Measurements from ENCODE around the gene SKP1. TPM values are rescaled to one million over a fixed set of nuclear protein-coding genes. Genes with fewer than 3 reads are reported as not detected.

Gene SKP1
- total RNA-seq, 1 donor from 2014 or later = 487 TPM

DNA sequence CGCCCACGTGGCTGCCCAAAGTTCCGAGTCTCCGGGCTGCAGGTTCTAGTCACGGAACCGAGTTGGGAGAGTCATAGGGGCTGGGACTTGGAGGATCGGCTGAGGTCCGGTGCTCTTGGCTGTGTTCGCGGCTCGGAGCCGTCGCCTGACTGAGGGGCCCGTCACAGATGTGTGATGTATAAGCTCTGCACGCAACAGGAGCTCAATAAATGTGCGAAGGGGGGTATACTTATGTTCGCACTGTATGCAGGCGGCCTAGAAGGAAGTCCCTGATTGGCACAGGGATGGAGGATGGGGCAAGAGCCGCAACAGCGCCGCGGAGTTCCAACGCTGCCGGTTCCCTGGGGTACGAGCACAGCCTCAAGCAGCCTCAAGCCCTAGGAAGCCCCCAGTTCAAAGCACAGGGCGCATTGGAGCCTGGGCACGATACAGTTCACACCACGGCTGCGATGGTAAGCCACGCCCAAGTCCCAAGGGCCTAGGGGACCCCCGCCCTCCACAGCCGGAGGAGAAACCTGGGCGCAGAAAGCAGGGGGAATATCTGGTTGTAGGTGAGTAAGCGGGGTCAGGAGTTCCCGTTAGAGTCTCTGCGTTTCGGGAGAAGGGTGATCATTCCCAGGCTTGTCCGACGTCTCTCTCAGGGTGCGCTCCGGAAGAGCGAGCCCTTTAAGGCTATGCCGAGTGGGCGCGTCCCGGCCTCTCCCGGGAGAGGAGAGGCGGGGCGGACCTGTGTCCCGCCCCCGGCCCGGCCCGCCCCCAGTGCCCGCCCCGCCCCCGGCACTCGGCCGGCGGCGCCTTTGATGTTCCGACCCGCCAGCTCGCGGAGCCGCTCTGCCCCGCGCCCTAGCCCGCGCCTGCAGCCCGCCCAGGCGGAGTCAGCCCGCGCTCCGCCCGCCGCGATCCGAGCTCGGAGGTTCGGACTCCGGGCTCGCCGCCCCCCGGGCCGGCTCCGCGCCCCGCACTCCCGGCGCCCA, 62.6 kb downstream of the SKP1 start, which contains the start of gene TCF7:
TCF7 (plus strand) TSS at position 780 of the 974 bp plus-strand sequence. CDS start 226 bp downstream, outside the sequence.
- peak; percentile 77 for DNase-seq (ENCODE audit: low read depth)

DNA sequence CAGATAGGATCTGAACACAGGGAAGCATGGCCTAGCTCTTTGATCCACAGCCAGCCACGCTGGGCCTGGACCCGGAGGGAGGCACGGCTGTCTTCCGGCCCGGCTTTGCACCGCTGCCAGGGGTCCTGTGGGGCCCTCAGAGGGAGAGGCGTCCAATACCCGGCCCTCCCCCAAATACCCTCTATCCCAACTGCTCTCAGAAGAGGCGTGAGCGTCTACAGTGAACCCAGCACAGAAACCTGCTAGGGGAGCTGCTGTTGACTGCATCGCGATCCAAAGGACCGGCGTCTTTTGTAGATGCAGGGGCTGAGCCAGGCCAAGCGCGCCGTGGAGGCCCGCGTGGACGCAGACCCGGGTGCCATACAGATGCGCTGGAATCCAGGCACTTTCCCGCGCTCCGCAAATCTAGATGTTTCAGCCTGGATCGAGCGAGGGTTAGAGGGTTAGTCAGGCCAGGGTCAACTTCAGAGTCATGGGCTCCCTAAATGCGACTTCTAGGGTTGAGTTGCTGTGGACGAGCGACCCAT, 63.3 kb downstream of the SKP1 start:
- no peak for DNase-seq (ENCODE audit: low read depth)

DNA sequence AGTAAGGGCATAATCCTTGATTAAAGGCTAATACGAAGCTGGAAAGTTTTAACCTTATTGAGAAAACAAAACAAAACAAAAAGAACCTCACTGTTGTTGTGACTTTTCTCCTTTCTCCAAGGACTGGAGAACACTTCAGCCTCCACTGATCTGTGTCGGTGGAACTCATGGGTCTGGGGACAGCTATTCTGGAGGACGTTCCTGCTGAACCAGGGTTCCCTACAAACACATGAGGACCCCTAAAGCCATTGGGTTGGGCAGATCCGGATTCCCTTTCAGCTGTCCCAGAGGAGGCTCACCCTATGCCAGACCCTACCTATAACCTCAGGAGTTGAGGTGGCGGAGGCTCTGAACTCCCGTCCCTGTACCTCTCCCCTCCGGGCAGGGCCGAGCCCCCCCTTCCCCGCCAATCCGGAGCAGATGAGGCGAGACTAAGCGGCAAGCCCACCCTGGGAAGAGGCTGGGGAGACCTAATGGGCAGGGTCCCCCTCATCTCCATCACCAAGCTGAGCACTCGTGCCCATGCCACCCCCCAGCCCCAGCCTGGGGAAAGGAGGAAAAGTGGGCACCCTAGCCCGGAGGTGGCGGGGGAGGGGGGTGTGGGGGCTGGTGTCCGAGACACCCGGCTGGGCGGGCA, 63.9 kb downstream of the SKP1 start:
- no peak for DNase-seq (ENCODE audit: low read depth)

DNA sequence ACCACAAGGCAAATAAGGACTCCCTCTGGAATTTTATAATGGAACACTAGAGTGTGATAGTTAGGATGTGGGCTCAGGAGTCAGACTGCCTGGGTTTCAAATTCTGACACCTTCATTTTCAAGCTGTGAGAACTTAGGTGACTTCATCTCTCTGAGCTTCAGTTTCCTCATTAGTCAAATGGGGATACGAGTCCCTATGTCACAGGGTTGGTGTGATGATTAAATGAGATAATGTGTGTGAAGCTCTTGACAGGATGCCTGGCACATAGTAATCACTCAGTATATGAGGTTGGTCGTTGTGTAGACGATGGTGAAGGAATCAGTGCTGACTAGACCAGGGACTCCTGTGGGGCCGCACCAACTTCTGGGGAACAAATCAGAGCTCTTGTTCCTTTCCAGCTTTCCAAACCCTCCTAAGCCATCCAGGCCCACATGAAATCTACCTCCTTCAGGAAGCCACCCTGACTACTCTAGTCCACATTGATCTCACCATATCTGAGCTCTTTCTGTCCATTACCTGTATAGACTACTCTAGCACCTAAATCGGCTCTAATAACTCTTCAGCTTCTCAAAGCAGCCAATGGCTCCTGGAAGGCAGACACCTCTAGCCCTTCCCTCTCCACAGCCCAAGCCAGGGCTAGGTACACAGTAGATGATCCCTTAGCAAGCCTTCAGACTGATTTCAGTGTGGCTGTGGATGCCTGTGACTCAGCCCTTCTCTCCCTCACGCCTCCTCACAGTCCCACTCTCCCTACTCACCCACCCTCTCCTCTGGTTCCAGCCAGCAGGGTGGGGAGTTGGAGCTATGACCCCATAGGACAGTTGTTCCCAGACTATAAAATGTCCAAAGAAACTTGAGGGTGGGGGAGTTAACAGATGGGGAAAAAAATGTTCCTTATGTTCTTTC, 64.8 kb downstream of the SKP1 start:
- peak; percentile 53 for DNase-seq (ENCODE audit: low read depth)

DNA sequence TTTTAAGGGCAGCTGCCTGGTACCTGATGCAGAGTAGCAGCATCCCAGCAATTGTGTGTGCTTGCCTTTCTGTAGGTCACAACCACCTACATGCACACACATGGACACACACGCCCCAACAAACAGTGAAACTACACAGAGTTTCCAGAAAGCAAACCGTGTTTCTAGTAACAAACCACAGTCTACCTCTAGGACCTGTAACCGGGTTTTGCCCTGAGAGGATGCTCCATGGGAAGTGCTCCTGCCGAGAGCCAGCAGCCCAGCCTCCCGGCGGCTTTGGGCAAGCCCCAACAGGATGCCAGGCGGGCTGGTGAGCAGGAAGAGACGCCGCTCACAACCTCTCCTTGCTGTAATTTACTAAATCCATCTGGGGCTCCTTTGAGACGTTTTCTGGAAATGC, 66.4 kb downstream of the SKP1 start:
- DNase-seq (ENCODE audit: low read depth) = no peak

DNA sequence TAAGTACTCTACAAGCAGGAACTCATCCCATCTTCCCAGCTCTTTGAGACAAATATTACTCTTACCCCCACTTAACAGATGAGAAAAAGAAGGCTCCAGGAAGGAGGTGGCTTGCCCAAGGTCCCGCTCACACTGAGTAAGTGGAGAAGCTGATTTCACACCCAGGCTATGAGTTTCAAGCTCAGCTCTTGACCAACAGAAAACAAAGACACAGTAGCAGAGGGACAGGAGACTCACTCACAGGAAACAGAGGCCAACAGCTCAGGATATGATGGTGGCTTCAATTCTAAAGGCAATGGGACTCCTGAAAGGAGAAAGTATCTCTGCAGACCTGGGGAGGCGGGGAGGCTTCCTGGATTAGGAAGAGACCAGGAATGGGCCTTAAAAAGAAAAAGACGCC, 69.0 kb downstream of the SKP1 start:
- DNase-seq (ENCODE audit: low read depth) = no peak

DNA sequence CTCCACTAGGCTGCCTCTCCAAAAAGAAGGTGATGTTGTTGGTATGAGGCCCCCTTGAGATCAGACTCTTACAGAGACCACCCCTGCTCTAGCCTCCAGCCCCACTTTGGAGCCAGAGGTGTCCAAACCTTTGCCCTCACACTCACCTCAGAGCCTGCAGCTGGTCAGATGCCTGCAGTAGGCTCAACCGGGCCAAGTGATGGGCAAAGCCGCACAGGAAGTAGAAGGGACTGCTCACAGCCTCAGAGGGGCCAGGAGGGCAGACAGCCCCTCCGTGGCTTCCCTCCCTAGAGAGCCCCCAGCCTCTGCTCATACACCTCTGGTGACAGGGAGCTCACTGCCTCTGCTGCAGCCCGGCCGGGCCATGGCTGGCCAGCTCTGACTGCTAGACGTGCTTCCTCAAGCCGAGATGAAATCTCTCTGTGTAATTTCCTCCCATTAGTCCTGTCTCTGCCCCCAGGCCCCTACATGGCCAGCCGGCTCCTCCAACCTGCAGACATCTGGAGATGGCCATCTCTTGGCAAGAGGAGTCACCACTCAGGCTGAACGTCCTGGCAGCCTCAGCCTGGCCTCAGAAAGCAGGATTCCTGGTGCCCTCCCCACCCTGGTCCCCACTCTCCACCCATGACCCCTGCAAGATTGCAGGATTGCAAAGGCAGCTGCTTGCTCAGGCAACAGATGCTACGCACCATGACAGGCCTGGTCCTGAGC, 69.6 kb downstream of the SKP1 start:
- DNase-seq (ENCODE audit: low read depth) = no peak

DNA sequence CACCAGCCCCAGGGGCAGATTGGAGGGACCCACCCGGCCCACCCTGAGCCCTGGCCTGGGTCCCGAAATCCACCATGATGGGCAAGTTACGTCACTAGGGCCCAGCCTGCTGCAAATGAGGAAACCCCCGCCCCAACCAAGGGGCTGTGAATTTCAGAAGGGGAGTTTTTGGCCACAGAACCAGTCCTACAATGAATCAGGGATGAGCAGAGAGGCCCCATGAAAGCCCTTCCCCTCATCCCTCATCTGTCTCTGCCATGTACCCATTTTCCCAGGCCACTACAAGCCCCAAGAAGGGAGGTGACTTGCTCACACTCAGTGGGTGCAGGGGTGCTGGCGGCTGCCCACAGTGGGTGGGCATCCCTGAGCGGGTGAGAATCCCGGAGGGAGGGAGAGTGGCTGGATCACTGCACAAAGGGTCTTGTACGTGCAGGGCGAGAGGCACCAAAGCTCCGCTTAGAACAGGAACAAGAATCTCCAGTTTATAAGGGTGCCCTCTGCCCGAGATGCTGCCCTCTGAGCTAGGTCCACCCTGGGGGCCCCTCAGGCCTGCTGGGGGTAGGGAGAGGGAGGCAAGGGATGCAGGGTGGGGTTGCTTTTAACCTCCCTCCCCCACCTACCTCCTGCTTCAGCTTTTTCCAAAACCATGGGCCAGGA, 72.6 kb downstream of the SKP1 start:
- DNase-seq (ENCODE audit: low read depth) = no peak

DNA sequence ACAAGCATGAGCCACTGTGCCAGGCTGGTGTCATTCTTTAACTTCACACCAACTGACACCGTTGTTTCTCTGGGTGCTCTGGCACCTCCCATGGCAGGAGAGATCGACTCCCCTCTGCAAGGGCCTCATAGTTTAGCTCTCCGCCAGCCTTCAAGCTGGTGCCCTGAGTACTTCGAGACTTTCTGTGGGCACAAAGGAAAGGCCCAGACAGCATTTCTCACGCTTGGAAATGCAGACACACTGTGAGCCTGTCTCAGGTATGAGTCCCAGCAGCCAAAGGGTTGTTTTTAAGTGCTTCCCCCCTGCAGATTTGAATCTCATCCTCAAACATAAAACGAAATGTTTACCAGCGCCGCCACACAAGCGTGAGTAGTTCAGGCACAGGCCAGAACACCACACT, 73.4 kb downstream of the SKP1 start:
- no peak for DNase-seq (ENCODE audit: low read depth)

DNA sequence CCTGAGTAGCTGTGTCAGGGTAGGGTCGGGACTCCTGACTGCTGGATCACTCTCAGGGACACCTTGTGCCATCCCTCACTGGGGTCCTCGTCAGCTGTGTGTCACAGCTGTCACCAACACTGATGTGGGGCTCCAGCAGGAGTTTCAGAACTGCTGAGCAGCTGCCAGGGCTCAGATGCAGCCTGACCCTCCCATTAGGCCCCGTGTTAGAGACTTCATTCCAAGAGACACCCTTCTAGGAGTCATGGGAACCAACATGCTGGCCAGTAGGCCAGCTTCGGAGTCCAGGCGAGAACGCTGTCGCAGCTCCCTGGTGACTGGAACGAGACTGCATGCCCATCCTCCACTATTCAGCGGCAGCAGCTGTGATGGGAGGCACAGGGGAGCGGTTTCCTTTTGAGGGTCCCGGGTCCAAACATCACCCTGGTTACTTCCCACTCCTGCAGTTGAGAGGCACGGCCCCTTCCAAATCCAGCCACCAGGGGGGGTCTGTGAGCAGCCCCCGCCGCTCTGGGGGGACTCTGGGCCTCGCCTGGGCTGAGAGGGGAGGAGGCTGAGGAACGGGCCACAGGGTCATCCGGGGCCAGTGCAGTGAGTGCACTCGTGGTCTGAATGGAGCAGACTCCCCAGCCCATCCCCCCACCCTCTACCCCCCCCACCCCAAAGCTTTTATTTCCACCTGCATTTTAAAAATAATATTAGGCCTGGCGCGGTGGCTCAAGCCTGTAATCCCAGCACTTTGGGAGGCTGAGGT, 74.9 kb downstream of the SKP1 start:
- peak; percentile 51 for DNase-seq (ENCODE audit: low read depth)

DNA sequence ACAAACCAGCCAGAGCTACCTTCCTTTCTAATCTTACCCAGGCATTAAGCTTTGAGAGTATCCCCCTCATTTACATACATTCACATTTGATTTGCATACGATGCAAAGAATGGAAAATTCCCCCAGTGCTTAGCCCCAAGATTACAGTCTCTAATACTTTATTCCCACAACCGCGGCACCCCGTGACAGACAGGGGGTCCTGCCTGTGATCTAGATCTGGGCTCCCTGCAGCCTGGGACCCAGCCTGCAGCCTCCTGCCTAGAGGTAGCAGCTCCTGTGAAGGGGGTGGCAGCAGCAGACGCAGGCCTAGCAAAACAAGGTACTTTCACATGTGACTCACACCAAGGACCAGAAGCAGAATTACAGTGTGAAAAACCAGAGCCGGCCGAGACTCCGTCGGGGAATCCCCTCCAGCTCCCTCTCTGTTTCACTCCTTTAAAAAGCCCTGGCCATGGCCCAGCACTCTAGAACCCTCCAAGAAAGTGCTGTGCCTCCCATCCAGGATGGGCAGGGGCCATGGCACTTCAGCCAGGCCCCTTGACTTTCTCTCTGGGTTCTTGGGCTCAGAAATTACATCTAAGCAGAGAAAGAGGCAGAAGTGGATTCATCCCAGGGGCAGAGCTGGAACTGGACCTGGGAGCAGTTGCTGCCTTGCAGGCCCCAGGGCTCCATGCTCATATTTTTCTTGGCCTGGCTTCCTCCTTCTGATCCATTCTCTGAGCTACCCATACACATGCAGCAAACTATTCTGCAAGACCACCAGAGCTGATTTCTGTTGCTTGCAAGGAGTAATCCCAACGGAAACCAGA, 76.3 kb downstream of the SKP1 start:
- no peak for DNase-seq (ENCODE audit: low read depth)

DNA sequence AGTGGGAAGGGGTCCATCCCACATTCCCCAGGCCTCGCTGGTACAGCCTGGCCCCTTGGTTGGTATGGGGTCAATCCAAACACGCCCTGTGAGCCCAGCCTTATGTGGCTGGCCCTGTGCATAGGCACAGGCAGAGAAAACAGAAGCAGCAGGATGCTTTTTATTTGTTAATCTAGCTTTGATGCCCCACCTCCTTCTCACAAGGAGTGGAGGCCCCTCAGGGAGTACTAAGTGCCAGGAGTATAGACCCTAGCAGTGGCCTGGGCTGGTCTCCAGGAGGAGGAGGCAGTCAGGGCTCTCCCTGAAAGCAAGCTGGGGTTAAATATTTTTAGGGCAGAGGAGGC, 76.8 kb downstream of the SKP1 start:
- no peak for DNase-seq (ENCODE audit: low read depth)

DNA sequence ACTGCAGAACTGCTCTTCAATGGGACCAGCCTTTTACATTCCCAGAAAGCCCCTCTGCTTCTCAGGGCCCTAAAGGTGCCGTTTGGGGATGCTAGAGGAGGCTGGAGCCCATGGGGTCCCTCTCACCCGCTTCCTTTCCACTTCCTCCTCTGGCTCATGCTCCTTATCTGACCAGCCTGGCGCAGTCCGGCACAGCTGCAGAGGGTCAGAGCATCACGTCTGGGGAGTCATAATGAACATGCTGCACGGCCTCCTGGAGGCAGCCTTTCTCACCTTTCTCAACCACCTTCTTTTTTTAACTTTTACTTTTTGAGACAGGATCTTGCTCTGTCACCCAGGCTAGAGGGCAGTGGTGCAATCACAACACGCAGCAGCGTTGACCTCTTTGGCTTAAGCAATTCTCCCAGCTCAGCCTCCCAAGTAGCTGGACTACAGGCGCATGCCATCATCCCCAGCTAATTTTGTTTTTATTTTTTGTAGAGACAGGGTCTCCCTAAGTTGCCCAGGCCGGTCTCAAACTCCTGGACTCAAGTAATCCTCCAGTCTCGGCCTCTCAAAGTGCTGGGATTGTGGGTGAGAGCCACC, 77.4 kb downstream of the SKP1 start:
- DNase-seq (ENCODE audit: low read depth) = no peak

Small RNA genes lying within 50 kb of the gene (microRNA-seq; reads per million reads assigned to microRNA genes)
- not detected for gene MIR3661

Other genes starting within 250 kb of the SKP1 start
- gene C5orf15, start 208.3 kb downstream of the SKP1 start, total RNA-seq = 106 and 113 TPM in 2 replicates
- gene VDAC1, start 172.0 kb downstream of the SKP1 start, total RNA-seq = 402 and 504 TPM in 2 replicates
- gene TCF7, start 62.3 kb downstream of the SKP1 start, total RNA-seq = 0.27 and 1.2 TPM in 2 replicates
- gene PPP2CA, start 49.1 kb upstream of the SKP1 start, total RNA-seq = 224 and 234 TPM in 2 replicates
- 2.7 and 3.7 TPM in 2 replicates for gene CDKL3, start 190.2 kb upstream of the SKP1 start, total RNA-seq
- gene UBE2B, start 194.6 kb upstream of the SKP1 start, total RNA-seq = 13.8 and 23.7 TPM in 2 replicates
- gene CDKN2AIPNL, start 234.9 kb upstream of the SKP1 start, total RNA-seq = 19.2 and 23.5 TPM in 2 replicates